GM10847 (cell line): ENCODE measurements around the gene AGAP1.

Source experiments
- POLR2A ChIP-seq: IDR thresholded peaks from 2 replicates; pipeline ENCODE4 v1.6.1; 2011; ENCODE audit not compliant: insufficient read length; ENCODE audit errors: extremely low read depth

The AGAP1 gene

GRCh38 chr2:235570966-235571692, 77.3 kb downstream of the AGAP1 start:
- TF ChIP-seq POLR2A: no peak

- no peak for TF ChIP-seq POLR2A
Observed at GRCh38 chr2:235572592-235572991, 78.7 kb downstream of the AGAP1 start.

- TF ChIP-seq POLR2A: no peak
Observed at GRCh38 chr2:235573331-235574221, 79.7 kb downstream of the AGAP1 start.

GRCh38 chr2:235575431-235575830, 81.6 kb downstream of the AGAP1 start:
- TF ChIP-seq POLR2A: no peak

- no peak for TF ChIP-seq POLR2A
Observed at GRCh38 chr2:235575904-235576303, 82.1 kb downstream of the AGAP1 start.

- TF ChIP-seq POLR2A: no peak
Observed at GRCh38 chr2:235576337-235576910, 82.6 kb downstream of the AGAP1 start.

- TF ChIP-seq POLR2A: no peak
Observed at GRCh38 chr2:235577404-235578330, 83.8 kb downstream of the AGAP1 start.

- TF ChIP-seq POLR2A: no peak
Observed at GRCh38 chr2:235579128-235579527, 85.3 kb downstream of the AGAP1 start.

- no peak for TF ChIP-seq POLR2A
Observed at GRCh38 chr2:235580426-235581157, 86.7 kb downstream of the AGAP1 start.

- no peak for TF ChIP-seq POLR2A
Observed at GRCh38 chr2:235582081-235582686, 88.3 kb downstream of the AGAP1 start.

- no peak for TF ChIP-seq POLR2A
Observed at GRCh38 chr2:235582729-235583128, 88.9 kb downstream of the AGAP1 start.

GRCh38 chr2:235583144-235583543, 89.3 kb downstream of the AGAP1 start:
- no peak for TF ChIP-seq POLR2A

- TF ChIP-seq POLR2A: no peak
Observed at GRCh38 chr2:235583925-235584637, 90.2 kb downstream of the AGAP1 start.
